HCT116 (cell line): Measurements from ENCODE around the gene CNTNAP5. TPM values are rescaled to one million over a fixed set of nuclear protein-coding genes. Genes with fewer than 3 reads are reported as not detected.

Experiments used
- ATAC-seq: fragments of 200-7000 bp; cut with Tn5 transposase; 2 replicates; pipeline ENCODE4 v1.9.1; 2020; ENCODE audit warnings: mild to moderate bottlenecking, moderate library complexity
- BruUV-seq: library from RNA; stranded (reverse); fragments of 400-500 nt; replicated peaks from 2 replicates; lab custom pipeline; 2021; lab: Mats Ljungman, UMichigan
- CTCF ChIA-PET: fragments of 300-600 bp; sonication (Branson Sonifier 250); formaldehyde crosslinking; loops from one replicate; lab custom pipeline; 2021; ENCODE audit warnings: antibody characterized with exemption; lab: Charles Lee
- POLR2A ChIA-PET: fragments of 300-600, 350-600 bp; sonication (Branson Sonifier 250); formaldehyde crosslinking; loops from one replicate; lab custom pipeline; 2021; ENCODE audit warnings: antibody characterized with exemption; lab: Charles Lee
- RAD21 ChIA-PET, 2 experiments: fragments of 300-600 bp; sonication (Branson Sonifier 250); formaldehyde crosslinking; loops; one replicate each; lab custom pipeline; 2023; ENCODE audit warnings: low total read pairs in 2 of 2; ENCODE audit not compliant: uncharacterized antibody in 2 of 2, unreplicated experiment in 2 of 2, low non-redundant PET in 1 of 2; lab: Charles Lee
- DNase-seq: peaks from one replicate; pipeline ENCODE4 v3.0.0-alpha.2; 2010; ENCODE audit warnings: low read depth, low spot score
- H2AFZ ChIP-seq: fragments of 200-600 bp; shearing (Covaris generic), sonication (generic); 2 replicates; pipeline ENCODE4 v1.6.1; 2017; ENCODE audit warnings: low read depth, mixed run types, mixed read lengths, antibody characterized with exemption, low read length; ENCODE audit not compliant: poor library complexity, severe bottlenecking
- H3K27ac ChIP-seq: 2 replicates; pipeline ENCODE4 v1.5.1; 2012; ENCODE audit warnings: low read depth, low read length
- H3K27me3 ChIP-seq: fragments of 200-600 bp; sonication (generic); 2 replicates; pipeline ENCODE4 v1.6.1; 2016; ENCODE audit warnings: mixed run types, low read length, mixed read lengths; ENCODE audit not compliant: insufficient read depth
- H3K36me3 ChIP-seq, 2 experiments: fragments of 200-500 bp in 1 of 2; fragments of 200-600 bp in 1 of 2; sonication (Bioruptor generic) in 1 of 2; sonication (generic) in 1 of 2; 2 replicates each; pipeline versions ENCODE4 v1.5.1 to v1.6.1; 2014 to 2016; ENCODE audit warnings: low read length in 2 of 2, inconsistent platforms in 1 of 2, mixed read lengths in 1 of 2, mixed run types in 1 of 2; ENCODE audit not compliant: insufficient read depth in 2 of 2, control insufficient read depth in 1 of 2
- H3K4me1 ChIP-seq, 2 experiments: fragments of 200-600 bp in 1 of 2; sonication (generic) in 1 of 2; 2 replicates each; pipeline versions ENCODE4 v1.5.1 to v1.6.1; 2012 to 2017; ENCODE audit warnings: low read length in 2 of 2, inconsistent platforms in 1 of 2, mild to moderate bottlenecking in 1 of 2, mixed read lengths in 1 of 2, mixed run types in 1 of 2, moderate library complexity in 1 of 2; ENCODE audit not compliant: insufficient read depth in 2 of 2, control insufficient read depth in 1 of 2
- H3K4me2 ChIP-seq: fragments of 200-600 bp; sonication (generic); 2 replicates; pipeline ENCODE4 v1.6.1; 2017; ENCODE audit warnings: mixed run types, low read length, mixed read lengths
- H3K4me3 ChIP-seq, 2 experiments: fragments of 200-600 bp in 1 of 2; sonication (generic) in 1 of 2; replicated peaks in 1 of 2; 2 replicates each; pipeline ENCODE4 v1.5.1; 2011 to 2016; ENCODE audit warnings: low read length in 2 of 2, control low read depth in 1 of 2, low read depth in 1 of 2, mild to moderate bottlenecking in 1 of 2, mixed read lengths in 1 of 2, mixed run types in 1 of 2
- H3K79me2 ChIP-seq: fragments of 200-600 bp; sonication (generic); 2 replicates; pipeline ENCODE4 v1.6.1; 2017; ENCODE audit warnings: mild to moderate bottlenecking, mixed run types, low read length, moderate library complexity, mixed read lengths; ENCODE audit not compliant: insufficient read depth
- H3K9ac ChIP-seq: fragments of 200-600 bp; sonication (generic); 2 replicates; pipeline ENCODE4 v1.6.1; 2016; ENCODE audit warnings: low read length, mixed read lengths
- H3K9me2 ChIP-seq: fragments of 200-600 bp; sonication (generic), shearing (Covaris generic); 2 replicates; pipeline ENCODE4 v1.6.1; 2017; ENCODE audit warnings: mixed run types, mild to moderate bottlenecking, moderate library complexity; ENCODE audit not compliant: insufficient read depth
- H3K9me3 ChIP-seq, 2 experiments: fragments of 200-500 bp in 1 of 2; fragments of 200-600 bp in 1 of 2; sonication (Bioruptor generic) in 1 of 2; sonication (generic) in 1 of 2; 2 replicates each; pipeline ENCODE4 v1.6.1; 2014 to 2017; ENCODE audit warnings: low read length in 2 of 2, mixed read lengths in 2 of 2, inconsistent platforms in 1 of 2, low read depth in 1 of 2, mild to moderate bottlenecking in 1 of 2, mixed run types in 1 of 2, moderate library complexity in 1 of 2; ENCODE audit not compliant: control insufficient read depth in 1 of 2, insufficient read depth in 1 of 2
- H4K20me1 ChIP-seq: fragments of 200-600 bp; sonication (generic), shearing (Covaris generic); 2 replicates; pipeline ENCODE4 v1.6.1; 2017; ENCODE audit warnings: mixed run types, mild to moderate bottlenecking, moderate library complexity; ENCODE audit not compliant: insufficient read depth
- ATF3 ChIP-seq: IDR thresholded peaks from 2 replicates; pipeline ENCODE4 v1.6.1; 2012
- CBX3 ChIP-seq: IDR thresholded peaks from 2 replicates; pipeline ENCODE4 v1.6.1; 2012; ENCODE audit warnings: low read depth
- CEBPB ChIP-seq: IDR thresholded peaks from 2 replicates; pipeline ENCODE4 v1.6.1; 2012; ENCODE audit warnings: low read depth
- CTCF ChIP-seq, 3 experiments: fragments of 200-600 bp in 1 of 3; sonication (generic) in 1 of 3; IDR thresholded peaks in 2 of 3; conservative IDR thresholded peaks in 1 of 3; 2 replicates each; pipeline ENCODE4 v1.5.1; 2012 to 2017; ENCODE audit warnings: low read depth in 2 of 3, low read length in 2 of 3, antibody characterized with exemption in 1 of 3, borderline replicate concordance in 1 of 3, control low read depth in 1 of 3, mild to moderate bottlenecking in 1 of 3, mixed read lengths in 1 of 3, mixed run types in 1 of 3, moderate library complexity in 1 of 3; ENCODE audit not compliant: insufficient read depth in 1 of 3
- ELF1 ChIP-seq: IDR thresholded peaks from 2 replicates; pipeline ENCODE4 v1.6.1; 2012; ENCODE audit warnings: low read depth, borderline replicate concordance
- FOSL1 ChIP-seq: IDR thresholded peaks from 2 replicates; pipeline ENCODE4 v1.6.1; 2012; ENCODE audit warnings: low read depth
- JUND ChIP-seq: IDR thresholded peaks from 2 replicates; pipeline ENCODE4 v1.6.1; 2012
- MAX ChIP-seq: IDR thresholded peaks from 2 replicates; pipeline ENCODE4 v1.6.1; 2012
- POLR2A ChIP-seq: IDR thresholded peaks from 2 replicates; pipeline ENCODE4 v1.7.0; 2011; ENCODE audit warnings: borderline replicate concordance; ENCODE audit not compliant: insufficient read depth, insufficient read length; ENCODE audit errors: extremely low read depth
- POLR2AphosphoS5 ChIP-seq: IDR thresholded peaks from 2 replicates; pipeline ENCODE4 v1.6.1; 2011; ENCODE audit warnings: mild to moderate bottlenecking, low read depth, low read length, moderate library complexity
- RAD21 ChIP-seq: IDR thresholded peaks from 2 replicates; pipeline ENCODE4 v1.6.1; 2012; ENCODE audit warnings: low read depth, mild to moderate bottlenecking
- SP1 ChIP-seq: IDR thresholded peaks from 2 replicates; pipeline ENCODE4 v1.6.1; 2012; ENCODE audit warnings: low read depth
- SRF ChIP-seq: IDR thresholded peaks from 2 replicates; pipeline ENCODE4 v1.6.1; 2012; ENCODE audit warnings: low read depth
- YY1 ChIP-seq: IDR thresholded peaks from 2 replicates; pipeline ENCODE4 v1.6.1; 2011; ENCODE audit warnings: low read length, low read depth, moderate library complexity, mild to moderate bottlenecking; ENCODE audit not compliant: insufficient replicate concordance; ENCODE audit errors: extremely low read depth
- ZBTB33 ChIP-seq: IDR thresholded peaks from 2 replicates; pipeline ENCODE4 v1.6.1; 2011; ENCODE audit warnings: mild to moderate bottlenecking, low read length, moderate library complexity; ENCODE audit not compliant: insufficient replicate concordance; ENCODE audit errors: extremely low read depth
- intact Hi-C: fragments of 100-400 bp; cut with micrococcal nuclease; formaldehyde crosslinking; loops from 2 replicates; pipeline ENCODE4 v1.10.0; 2022
- total RNA-seq: library from RNA; stranded (reverse); gene quantifications from one replicate; pipeline ENCODE4 v1.2.1, GENCODE V29; 2021; ENCODE audit not compliant: unreplicated experiment

The CNTNAP5 gene
- total RNA-seq, 1 experiment from 2014 or later = not detected

GRCh38 chr2:124333784-124334183 lies 308.7 kb downstream of the CNTNAP5 start:
- Histone ChIP-seq H3K4me2 (no peak overlapping the region), H3K9me3 (peaks cover 10 to 14% of the 10 kb centered on the region in 2 experiments; a peak in 2 of 4 replicates), H3K79me2 (no peaks in the 10 kb centered on the region), H3K4me1 (no peaks in the 10 kb centered on the region), H3K27ac (no peak overlapping the region), H3K36me3 (no peaks in the 10 kb centered on the region), H3K27me3 (no peaks in the 10 kb centered on the region), H3K9me2 (no peaks in the 10 kb centered on the region), H4K20me1 (no peaks in the 10 kb centered on the region), H2AFZ (no peak overlapping the region), H3K4me3 (no peak overlapping the region), H3K9ac (no peak overlapping the region)
- CTCF ChIA-PET = no interaction called here
- no peak for DNase-seq
- intact Hi-C loops = no loop called here
- RAD21 ChIA-PET = no interaction called here
- ATAC-seq = no peak
- POLR2A ChIA-PET = no interaction called here
- BruUV-seq = no TSS peak
- TF ChIP-seq CBX3 (no peak), CTCF (IDR thresholded peaks at IDR 0.05 in 2 of 3, conservative IDR thresholded peaks at IDR 0.05 in 1 of 3; ENCODE audit: borderline replicate concordance in 1 of 3, insufficient read depth in 1 of 3, low read depth in 2 of 3, low read length in 2 of 3) (no peak), YY1 (no peak), CEBPB (no peak), SP1 (no peak)

- Histone ChIP-seq H3K4me2 (no peak overlapping the region), H3K9me3 (peaks cover 15 to 18% of the 10 kb centered on the region in 2 experiments; a peak in 2 of 4 replicates), H3K4me1 (no peaks in the 10 kb centered on the region), H3K27me3 (no peaks in the 10 kb centered on the region), H3K9ac (no peak overlapping the region), H3K4me3 (no peak overlapping the region), H3K9me2 (no peaks in the 10 kb centered on the region), H3K79me2 (no peaks in the 10 kb centered on the region), H3K27ac (no peak overlapping the region), H2AFZ (no peak overlapping the region), H3K36me3 (no peaks in the 10 kb centered on the region), H4K20me1 (no peaks in the 10 kb centered on the region)
- intact Hi-C loops = no loop called here
- ChIA-PET CTCF (no interaction called here), POLR2A (no interaction called here), RAD21 (no interaction called here)
- DNase-seq (no peak), ATAC-seq (no peak)
- BruUV-seq = no TSS peak
- TF ChIP-seq JUND = no peak
- TF ChIP-seq CEBPB = no peak
- TF ChIP-seq ELF1 = no peak
- TF ChIP-seq YY1 = no peak
- TF ChIP-seq ATF3 = no peak
- no peak for TF ChIP-seq ZBTB33
- no peak for TF ChIP-seq RAD21
- TF ChIP-seq POLR2AphosphoS5 = no peak
- TF ChIP-seq FOSL1 = no peak
- no peak for TF ChIP-seq SP1
- no peak for TF ChIP-seq POLR2A
- TF ChIP-seq MAX = no peak
- TF ChIP-seq SRF = no peak
These were observed 310.0 kb downstream of the CNTNAP5 start for GRCh38 chr2:124335058-124335457.
